Hair follicle dermal papilla cell (primary cell): Measurements from ENCODE around the gene SOX11. TPM values are rescaled to one million over a fixed set of nuclear protein-coding genes. Genes with fewer than 3 reads are reported as not detected.

Experiments
- total RNA-seq: library from RNA; depleted of rRNA; stranded (reverse); fragments of >200 nt; gene quantifications from 2 replicates; pipeline ENCODE4 v1.2.3, GENCODE V29; 2012

Gene SOX11
- total RNA-seq, result 0.12 and 0.32 TPM in 2 replicates

DNA sequence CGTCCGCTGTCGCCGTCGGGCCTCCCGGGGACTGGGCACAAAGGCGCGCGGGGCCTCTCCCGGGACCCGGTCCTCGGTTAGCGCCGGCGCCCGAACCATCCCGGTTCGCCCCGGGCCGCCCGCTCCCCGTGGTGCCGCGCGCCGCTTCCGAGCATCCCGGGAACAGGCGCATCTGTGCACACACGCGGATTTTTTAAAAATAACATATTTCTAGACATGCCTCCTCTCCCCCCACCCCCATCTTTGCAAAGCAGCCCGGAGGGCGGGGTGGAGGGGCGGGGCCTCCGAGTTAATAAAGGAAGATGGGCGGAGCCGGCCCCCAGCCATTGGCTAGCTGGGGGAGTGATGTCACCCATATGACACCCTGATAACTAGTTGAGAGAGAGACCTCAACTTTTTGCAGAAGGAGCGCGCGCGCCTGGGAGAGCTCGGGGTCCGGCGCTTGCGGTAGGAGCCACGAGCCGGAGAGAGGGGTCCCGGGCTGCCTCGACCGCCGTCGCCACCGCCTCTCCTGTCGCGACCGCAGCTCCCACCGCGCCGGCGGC, at the start of gene SOX11:
SOX11 (plus strand) TSS at position 400 of the 545 bp plus-strand sequence. CDS start 338 bp downstream, outside the sequence.

